Measurements from ENCODE around the gene ITPRIP.

ITPRIP gene, protein sequence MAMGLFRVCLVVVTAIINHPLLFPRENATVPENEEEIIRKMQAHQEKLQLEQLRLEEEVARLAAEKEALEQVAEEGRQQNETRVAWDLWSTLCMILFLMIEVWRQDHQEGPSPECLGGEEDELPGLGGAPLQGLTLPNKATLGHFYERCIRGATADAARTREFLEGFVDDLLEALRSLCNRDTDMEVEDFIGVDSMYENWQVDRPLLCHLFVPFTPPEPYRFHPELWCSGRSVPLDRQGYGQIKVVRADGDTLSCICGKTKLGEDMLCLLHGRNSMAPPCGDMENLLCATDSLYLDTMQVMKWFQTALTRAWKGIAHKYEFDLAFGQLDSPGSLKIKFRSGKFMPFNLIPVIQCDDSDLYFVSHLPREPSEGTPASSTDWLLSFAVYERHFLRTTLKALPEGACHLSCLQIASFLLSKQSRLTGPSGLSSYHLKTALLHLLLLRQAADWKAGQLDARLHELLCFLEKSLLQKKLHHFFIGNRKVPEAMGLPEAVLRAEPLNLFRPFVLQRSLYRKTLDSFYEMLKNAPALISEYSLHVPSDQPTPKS

DNA sequence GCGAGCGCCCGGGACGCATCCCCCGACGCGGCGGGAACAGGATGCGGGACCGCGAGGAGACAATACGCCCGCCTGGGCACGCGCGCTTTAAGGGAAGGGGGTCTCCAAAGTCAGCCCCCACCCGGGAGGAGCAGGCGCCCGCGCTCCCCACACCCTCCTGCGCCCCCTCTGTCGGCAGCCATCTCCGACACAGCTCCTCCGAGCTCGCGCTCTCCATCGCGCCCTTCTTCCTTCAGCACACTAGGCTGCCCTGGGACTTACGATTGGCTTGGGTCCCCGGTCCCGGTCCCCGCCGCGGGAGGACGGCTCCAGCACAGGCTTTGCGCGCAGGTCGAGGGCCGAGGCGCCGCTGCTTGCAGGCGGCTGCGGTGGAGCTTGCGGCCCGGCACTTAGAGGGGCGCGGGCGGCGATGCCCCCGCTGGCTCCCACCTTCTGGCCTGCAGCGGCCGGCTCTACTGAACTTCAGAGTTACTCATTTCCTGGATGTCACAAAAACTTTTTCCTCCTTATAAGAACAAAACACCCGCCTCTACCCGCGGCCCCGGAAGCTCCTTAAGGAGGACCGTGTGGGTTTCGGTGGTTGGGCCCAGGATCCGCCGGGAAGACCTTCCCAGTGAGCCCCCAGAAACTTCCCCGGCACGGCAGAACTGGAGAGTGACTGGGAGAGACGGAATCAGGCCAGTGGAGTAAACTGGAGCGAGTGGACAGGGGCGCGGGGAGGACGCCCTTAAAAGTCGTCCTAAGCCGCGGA lies at the start of gene ITPRIP:
Gene ITPRIP, minus strand, starts transcription at position 481 of the 751 bp plus-strand sequence. CDS start 22,414 bp downstream, outside the sequence.
- peak; percentile 82 to 89 for DNase-seq

DNA sequence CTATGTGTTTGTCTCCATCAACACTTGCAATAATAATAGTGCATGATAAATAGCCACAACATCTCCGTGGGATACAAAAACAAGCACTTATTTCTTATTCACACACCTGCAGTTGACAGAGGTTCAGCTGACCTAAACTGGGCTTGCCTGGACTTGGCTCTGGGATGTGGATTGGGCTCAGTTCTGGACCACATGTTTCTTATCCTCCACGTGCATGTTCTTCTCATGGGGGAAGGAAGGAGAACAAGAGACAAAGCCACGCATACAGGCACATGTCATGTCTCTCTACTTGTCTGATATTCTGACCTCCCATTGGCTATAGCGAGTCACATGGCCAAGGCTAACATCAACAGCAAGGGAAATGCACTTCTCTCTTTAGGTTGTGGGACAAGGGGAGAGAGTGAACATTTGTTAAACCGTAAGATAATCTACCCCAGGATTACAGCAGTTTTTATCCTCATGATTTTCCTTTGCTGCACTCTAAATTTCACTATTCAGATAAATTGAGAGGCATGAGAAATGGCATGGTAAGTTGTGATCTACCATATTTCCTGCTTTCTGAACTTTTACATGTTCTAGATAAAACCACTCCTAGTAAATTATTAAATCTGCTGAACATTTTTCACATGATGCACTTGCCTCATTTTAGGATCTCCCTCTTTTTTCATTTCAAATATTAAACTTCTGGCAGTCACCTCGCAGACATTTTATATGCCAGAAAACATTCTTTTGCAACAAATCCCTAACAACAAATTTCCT lies 49.0 kb upstream of the ITPRIP start:
- DNase-seq, result no peak

DNA sequence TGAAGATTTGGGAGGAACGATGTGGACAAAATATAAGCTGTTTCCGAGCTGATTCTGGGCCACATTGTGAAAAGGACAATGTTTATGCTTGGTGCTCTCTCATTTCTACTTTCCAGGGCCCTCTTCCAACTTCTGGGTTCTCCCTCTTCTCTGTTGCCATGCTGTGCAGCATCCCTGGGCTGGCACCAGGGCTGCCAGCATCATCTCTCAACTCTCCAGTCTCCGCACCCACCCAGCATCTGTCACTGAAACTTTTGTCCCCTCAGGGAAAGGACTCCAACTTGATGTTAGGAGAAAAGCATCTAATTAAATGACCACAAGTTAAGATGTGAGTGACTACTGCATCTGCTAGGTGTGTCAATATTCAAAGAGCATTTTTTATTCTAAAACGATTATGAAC lies 42.1 kb upstream of the ITPRIP start:
- no peak for DNase-seq

DNA sequence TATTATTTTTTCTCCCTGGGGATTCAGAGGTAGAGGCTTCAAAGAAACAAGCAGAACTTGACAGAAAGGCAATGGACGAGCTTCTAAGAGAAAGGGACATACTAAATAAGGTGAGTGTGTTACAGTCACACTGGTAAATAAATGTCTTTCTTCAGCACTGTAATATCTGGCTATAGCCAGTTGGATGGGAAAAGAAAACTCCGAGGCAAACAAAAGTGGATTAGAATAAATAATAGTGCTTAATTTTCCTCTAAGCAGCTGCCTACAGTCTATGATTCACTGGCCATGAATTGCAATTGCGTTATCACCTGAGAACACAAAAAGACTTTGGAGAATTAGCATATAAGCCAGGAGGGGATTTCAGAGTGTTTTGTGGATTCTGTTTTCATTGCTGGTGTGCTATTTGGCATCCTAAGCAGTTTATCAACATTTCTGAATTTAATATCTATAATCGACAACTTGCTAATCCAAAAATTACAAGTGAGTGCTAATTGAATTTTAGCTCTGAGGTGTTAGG lies 38.6 kb upstream of the ITPRIP start:
- DNase-seq, result no peak

DNA sequence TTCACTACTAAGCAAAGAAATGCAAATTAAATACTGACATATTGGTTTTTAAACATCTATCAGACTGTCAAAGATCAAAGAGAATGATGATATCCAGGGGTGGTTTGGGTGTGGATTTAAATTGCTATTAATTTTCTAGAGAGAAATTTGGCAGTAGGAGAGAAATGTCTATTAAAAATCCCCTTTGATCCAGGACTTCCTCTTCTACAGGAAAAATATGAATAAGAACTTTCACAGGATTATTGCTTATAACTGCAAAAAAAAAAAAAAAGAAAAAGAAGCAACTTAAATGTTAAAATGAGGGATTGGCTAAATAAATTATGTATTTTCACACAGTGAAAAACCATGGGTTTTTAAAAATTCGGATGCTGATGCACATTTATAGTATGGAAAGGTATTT lies 36.3 kb upstream of the ITPRIP start:
- peak; percentile 15 to 33 for DNase-seq

DNA sequence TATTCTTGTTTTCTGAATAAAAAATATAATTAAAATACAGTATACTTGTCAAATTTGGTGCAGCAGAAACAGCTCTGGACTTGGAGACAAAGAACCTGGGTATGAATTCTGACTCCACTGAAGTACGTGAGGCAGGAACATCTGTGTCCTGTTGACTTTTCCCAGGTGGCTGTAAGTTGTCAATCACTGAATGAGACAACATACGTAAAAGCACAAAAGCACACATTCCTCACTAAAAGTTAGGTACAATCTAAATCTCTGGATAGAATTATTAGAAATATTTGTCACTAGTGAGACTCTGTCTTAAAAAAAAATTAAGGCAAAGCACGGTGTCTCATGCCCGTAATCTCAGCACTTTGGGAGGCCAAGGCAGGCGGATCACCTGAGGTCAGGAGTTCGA lies 33.5 kb upstream of the ITPRIP start:
- DNase-seq, result no peak

DNA sequence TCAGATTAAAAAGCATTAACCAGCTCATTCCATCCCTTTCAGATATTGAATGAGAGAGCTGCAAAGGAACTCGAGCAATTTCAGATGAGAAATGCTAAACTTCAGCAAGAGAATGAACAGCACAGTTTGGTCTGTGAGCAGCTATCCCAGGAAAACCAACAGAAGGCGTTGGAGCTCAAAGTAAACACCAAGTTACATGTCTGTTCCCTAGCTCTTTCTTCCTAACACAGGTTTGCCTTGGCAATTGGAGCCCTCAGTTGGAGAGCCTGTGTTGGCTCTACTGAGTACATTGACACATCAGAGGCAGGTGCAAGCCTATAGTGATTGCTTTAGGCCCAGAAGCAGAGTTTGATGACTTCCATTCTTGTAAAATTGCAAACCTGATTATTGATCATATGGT lies 30.1 kb upstream of the ITPRIP start:
- no peak for DNase-seq

DNA sequence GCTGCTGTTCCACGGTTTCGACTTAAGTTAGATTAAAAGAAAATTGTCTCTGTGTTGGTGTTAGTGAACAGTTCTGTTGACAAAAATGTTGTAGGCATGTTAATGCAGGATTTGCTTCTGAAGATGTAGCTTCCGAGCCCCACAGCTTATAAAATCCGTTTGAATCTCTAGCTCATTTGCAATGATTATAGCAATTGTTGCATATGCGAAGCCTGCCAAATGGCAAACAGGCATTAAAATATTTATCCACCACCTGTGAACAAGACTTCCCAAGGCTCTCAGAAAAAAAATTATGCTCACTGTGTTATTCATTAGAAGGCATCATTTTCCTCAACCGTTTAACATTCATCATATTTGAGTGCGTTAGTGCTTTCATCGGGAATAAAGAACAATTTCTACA lies 29.6 kb upstream of the ITPRIP start:
- DNase-seq, result no peak

DNA sequence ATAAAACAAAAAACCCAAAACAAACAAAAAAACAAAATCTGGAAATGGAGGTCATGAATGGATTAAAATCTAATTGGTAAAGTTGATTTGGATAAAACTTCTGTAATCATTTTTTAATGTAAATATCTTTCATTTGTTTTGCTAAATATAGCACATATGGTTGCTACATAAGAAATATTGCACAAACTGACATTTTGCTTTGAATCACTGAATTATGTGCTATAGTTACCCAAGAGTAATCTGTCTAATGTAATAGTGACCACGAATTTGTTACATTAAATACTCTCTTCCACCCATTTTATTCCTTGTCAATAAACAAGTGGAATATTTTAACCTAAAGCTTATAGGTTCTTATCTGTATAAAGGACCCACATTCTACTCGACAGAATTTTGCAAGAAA lies 21.5 kb upstream of the ITPRIP start:
- DNase-seq, result peak in 1 of 2 donors; percentile 35

DNA sequence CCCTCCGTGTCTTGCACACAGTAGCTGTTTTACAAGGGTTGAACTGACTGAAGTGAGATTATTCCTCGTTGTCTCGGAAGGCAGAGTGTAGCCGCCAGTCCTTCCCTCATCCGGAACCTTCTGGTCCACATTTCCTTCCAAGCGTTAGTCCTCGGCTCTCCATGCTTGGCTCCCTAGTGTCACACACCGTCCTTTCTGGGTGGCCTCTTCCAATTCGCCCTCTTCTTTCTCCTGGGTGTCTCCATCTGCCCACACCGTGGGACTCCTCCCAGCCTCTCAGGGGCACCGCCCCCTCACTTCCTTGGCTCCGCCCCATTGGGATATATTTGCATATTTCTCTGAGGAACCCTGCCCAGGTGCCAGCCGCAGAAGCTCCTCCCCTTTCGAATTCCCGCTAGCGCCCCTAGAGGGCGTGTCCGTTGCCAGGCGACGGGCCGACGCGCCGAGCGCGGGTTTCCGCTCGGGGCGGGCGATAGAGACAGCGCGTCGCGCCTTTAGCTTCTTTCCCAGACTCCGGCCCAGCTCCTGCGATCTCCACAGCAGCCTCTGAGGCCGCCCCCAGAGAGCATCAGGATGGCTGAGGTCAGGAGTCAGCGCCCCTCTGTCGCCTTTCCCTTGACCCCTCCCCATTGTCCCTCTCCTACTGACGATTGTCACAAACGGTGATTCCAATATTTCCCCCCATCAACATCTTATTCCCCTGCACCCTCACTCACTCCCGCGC lies 15.2 kb upstream of the ITPRIP start, which contains the start of gene CFAP58:
Gene CFAP58, plus strand, starts transcription at position 509 of the 724 bp plus-strand sequence. Its CDS starts 65 bp downstream, at position 574.
- DNase-seq, result peak; percentile 99 to 100

DNA sequence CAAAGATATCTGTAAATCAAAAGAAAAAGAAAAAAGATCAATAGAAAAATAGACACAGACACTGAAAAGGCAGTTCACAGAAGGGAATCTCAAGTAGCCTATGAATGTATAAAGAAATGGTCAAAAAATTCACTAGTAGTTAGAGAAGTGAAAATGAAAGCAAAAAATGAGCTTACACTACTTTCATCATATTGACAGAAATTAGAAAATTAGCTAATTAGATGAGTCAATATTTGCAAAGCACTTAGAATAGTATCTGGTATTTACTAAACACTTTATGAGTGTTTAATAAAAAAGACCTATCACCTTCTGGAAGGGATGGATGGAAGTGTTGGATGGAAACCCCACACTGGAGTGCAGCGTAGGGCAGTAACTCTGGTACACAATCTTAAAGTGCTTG lies 13.7 kb upstream of the ITPRIP start:
- DNase-seq, result peak; percentile 67 to 75

DNA sequence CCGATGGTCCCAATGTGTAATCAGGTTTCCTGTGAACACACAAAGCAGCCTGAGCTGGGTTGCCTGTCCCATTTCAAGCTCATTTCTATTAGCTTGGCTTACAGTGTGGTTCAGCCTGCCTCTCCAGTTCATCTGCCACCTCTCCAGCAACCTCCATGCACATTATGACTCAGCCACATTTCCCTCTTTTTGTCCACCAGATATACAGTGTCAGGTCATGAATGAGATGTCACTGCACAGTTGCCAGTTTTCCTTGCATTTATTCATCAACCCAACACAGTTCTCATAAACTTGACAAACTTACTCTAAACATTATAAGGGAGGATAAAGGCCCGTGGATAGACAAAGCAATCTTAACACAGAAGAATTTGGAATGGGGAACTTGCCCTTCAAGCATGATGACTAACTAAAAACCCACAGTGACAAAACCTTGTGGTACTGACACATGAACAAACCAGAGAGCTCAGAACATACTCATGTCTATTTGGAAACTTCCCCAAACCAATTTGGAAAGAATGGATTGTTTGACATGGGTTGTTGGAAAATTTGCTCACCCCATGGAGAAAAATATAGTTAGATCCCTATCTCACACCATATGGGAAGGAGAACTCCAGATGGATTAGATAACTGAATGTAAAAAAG lies 12.9 kb upstream of the ITPRIP start:
- DNase-seq, result peak; percentile 94 to 98

DNA sequence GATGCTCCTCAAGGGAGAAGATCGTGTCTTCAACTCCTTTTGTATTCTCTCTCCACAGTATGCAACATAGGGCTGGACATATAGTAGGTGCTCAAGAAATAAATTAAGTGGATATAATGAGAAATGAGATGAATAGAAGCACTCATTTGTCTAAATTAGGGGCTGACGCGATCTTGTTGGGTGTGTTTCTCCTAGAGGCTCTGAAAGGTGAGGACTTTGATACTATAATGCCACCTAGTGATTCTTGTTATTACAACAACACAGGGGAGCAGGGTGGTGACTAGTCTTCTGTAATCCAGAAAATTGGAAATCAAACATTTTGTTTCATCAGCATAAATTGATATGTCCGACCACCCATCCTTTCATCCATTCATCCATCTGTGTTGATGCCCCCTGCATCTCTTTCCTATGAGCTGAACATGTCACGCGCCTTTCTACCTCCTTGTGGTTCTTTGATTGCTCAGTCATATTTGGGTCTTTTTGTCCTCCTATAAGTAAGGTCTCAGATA lies 11.9 kb upstream of the ITPRIP start:
- peak; percentile 66 to 72 for DNase-seq

DNA sequence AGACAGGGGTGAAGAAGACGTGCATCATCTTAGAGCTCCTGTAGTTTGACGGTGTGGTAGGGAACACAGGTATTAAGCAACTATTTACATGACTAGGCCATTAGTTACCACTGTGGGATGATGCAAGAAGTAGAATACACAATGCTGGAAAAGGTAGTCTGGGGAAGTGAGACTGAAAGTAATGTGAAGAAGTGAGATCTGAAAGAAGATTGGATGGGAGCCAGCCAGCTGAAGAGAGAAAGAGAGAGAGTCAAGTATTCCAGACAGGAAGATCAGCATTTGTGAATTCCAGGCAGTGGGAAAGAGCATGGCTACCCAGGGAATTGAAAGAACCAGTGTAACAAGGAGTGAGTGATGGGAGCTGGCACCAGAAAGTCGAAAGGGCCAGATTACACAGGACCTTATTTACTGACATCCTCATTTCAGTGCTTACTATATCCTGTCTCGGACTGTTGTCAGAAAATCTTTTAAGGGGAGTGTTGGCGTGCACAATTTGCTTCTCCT lies 11.4 kb upstream of the ITPRIP start:
- peak; percentile 84 to 95 for DNase-seq

DNA sequence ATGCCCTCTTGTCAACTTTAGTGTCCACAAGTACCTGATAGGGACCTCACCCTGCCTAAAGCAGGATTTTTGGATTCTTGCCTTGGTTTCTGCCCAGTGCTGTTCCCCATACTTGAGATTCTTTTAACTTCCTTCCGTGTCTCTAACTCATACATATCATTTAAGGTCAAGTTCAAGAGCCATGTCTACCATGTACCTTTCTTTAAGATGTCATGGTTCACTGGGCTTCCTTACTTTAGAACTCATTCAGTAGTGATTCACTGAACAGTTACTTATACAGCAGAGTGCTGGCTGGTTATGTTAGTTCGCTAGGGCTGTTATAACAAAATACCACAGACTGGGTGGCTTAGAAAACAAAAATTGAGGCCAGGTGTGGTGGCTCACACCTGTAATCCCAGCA lies 10.3 kb upstream of the ITPRIP start:
- no peak for DNase-seq

DNA sequence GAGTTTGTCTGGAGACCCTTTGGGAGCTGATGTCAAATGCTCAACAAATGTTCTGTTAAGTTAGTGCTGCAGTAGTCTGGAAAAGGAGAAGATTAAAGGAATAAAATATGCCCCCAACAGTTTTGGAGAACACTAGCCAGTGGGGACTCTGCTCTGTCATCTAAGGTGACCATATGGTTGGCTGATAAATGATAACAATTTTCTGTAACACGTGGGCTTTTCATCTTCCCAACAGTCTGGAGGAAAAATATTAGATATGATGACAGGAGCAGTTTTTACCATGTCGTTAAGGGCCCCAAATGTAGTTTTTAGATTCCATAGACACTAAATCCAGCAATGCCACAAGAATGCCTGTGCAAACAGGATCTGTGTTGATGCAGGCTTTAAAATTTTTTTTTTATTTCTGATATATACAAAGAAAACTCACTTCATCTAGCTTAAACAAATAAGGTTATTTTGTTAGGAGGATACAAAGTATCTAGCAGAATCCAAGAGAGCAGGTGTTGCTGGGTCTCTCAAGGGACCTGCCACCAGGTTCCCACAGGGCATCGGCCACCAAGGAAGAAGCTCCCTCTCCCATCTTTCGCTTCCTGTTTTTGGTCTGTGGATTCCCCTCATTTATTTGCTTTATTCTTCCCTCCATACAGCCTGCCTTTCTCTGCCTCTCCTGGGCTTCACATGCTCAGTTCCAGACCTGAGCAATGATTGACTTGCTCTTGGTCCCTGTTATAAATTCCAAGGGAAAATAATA lies 9.2 kb upstream of the ITPRIP start:
- no peak for DNase-seq

DNA sequence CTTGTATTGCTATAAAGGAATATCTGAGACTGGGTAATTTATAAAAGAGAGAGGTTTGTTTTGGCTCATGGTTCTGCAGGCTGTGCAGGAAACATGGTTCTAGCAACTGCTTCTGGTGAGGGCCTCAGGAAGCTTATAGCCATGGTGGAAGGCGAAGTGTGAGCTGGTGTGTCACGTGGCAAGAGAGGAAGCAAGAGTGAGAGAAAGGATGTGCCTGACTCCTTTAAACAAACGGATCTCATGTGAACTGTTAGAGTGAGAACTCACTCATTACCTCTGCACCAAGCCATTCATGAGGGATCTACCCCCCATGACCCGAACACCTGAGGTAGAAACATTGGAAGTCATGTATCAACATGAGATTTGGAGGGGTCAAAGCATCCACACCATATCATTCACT lies 7.7 kb upstream of the ITPRIP start:
- no peak for DNase-seq

DNA sequence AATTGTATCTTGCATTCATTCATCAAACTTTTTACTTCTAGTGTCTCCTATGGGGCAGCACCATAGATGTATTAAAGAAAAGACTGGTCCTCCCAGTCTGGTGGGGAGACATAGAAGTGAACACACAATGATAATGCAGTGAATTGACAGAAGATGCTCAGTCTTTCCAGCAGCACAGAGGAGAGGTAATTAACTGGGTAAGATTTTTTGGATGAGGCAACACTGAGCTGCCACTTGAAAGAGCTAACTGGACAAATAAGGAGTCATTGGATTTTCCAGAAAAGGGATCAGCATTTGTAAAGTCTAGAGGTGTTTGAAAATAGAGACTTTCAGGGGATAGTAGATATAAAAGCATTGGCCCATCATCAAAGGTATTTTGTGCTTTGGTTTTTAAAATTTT lies 7.2 kb upstream of the ITPRIP start:
- DNase-seq, result no peak

DNA sequence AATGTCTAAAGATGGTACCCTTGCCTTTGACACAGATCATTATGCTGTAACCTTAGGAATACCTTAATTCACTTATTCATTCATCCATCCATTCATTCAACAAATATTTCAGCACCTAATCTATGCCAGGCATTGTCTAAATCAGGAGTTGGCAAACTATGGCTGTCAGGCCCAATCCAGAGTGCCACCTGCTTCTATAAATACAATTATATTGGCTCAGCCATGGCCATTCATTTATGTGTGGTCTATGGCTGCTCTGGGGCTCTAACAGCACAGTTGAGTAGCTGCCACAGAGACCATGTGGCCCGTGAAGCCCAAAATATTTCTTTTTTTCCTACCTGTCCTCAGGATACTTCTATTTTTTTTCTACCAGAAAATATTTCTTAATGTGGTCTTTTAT lies 6.0 kb upstream of the ITPRIP start:
- DNase-seq, result no peak

DNA sequence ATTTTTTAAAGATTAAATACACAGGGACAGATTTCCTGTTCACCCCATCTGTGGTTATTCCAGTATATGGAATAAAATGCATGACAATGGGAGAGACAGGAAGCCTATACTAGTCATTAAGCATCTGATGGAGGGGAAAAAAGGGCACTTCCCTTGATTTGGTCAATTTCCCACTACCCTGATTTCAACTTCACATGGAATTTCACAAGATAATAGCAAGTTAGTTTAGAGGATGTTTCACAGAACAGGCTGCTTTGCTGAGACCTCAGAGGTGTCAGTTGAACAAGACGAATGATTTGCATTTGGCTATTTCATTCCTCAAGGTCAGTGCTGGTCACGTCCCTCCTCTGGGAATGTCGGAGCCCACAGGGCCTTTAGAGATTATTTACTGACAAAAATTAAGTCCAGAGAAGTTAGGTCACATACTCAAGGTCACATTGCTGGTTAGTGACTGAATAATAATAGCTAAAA lies 4.7 kb upstream of the ITPRIP start:
- DNase-seq, result no peak

All from inflammatory macrophage treated with lipopolysaccharide for 1 hour (primary cell).